ENCODE measurements around the gene CTXND2. TPM values are rescaled to one million over a fixed set of nuclear protein-coding genes. Genes with fewer than 3 reads are reported as not detected.
"Not testable (repeated sequence)": the region's sequence is repeated elsewhere in the genome, so short reads cannot be mapped to it uniquely, and the experiment has no call there.

Gene CTXND2
- total RNA-seq, result not detected
- polyA plus RNA-seq (2013, experiment 1 of 2), result not detected
- not detected for polyA plus RNA-seq (2013, experiment 2 of 2)
- total RNA-seq, result 0 to 0.07 (median 0) reads per million in 172 experiments

- H3K27me3 Mint-ChIP-seq, result no peaks in the 10 kb centered on the region
- ATAC-seq (ENCODE audit: poor library complexity) (no peak), DNase-seq (no peak)
- peaks cover 29% of the 10 kb centered on the region for H3K4me1 Mint-ChIP-seq (ENCODE audit: low read depth)
- peaks cover 10% of the 10 kb centered on the region for H3K4me1 ChIP-seq (ENCODE audit: insufficient read depth, low read length)
- H3K36me3 Mint-ChIP-seq (ENCODE audit: low read depth), result no peaks in the 10 kb centered on the region
- TF ChIP-seq CTCF (IDR thresholded peaks at IDR 0.05), result no peak
- H3K27ac Mint-ChIP-seq, result no peak within 1 kb of the TSS
- no peaks in the 10 kb centered on the region for H3K9me3 Mint-ChIP-seq
- no peak within 1 kb of the TSS for H3K4me3 Mint-ChIP-seq
- CTCF ChIA-PET, result no interaction called here
- no peaks in the 10 kb centered on the region for H3K9me3 ChIP-seq (ENCODE audit: control insufficient read depth in 1 of 2, insufficient read depth in 1 of 2, low read length in 2 of 2)
- no peak within 1 kb of the TSS for H3K27ac ChIP-seq (ENCODE audit: low read depth in 1 of 2, low read length in 2 of 2)
- H3K27me3 ChIP-seq (ENCODE audit: control insufficient read depth in 1 of 2, insufficient read depth in 2 of 2, low read length in 2 of 2), result no peaks in the 10 kb centered on the region
- intact Hi-C loops (cut with DNase I, micrococcal nuclease), result loop anchor here in 1 of 2 experiments (5.0 kb wide), 1 partner anchor 40 kb away; no protein-coding TSS in a partner anchor
- H3K4me3 ChIP-seq (ENCODE audit: low read length), result no peak within 1 kb of the TSS
- H3K36me3 ChIP-seq (ENCODE audit: insufficient read depth, low read length), result no peaks in the 10 kb centered on the region
- POLR2A ChIA-PET, result no interaction called here
Observed at GRCh38 chr1:150887018-150887417, at the start of gene CTXND2. TSS of gene CTXND2 (plus strand) at chr1:150887136. CDS start at chr1:150912315, 25,179 bp downstream.

- CTCF ChIA-PET; H3K4me1 ChIP-seq (ENCODE audit: insufficient read depth, low read length); H3K27me3 ChIP-seq (ENCODE audit: control insufficient read depth in 1 of 2, insufficient read depth in 2 of 2, low read length in 2 of 2); H3K4me3 ChIP-seq (ENCODE audit: low read length); H3K9me3 ChIP-seq (ENCODE audit: control insufficient read depth in 1 of 2, insufficient read depth in 1 of 2, low read length in 2 of 2); ATAC-seq (ENCODE audit: poor library complexity); H3K27ac Mint-ChIP-seq; POLR2A ChIA-PET; H3K27ac ChIP-seq (ENCODE audit: low read depth in 1 of 2, low read length in 2 of 2); H3K9me3 Mint-ChIP-seq; DNase-seq; H3K27me3 Mint-ChIP-seq; H3K4me3 Mint-ChIP-seq: not testable (repeated sequence)
- peaks cover 40% of the 10 kb centered on the region for H3K36me3 ChIP-seq (ENCODE audit: insufficient read depth, low read length)
- Mint-ChIP-seq H3K4me1 (ENCODE audit: low read depth) (peaks cover 29% of the 10 kb centered on the region), H3K36me3 (ENCODE audit: low read depth) (peaks cover 76% of the 10 kb centered on the region)
- intact Hi-C loops (cut with DNase I, micrococcal nuclease), result loop anchor here in 1 of 2 experiments (5.0 kb wide), 2 partner anchors 36 to 81 kb away; partner anchors contain the start of gene ARNT
Observed at GRCh38 chr1:150840850-150841249, 46.1 kb upstream of the CTXND2 start.

GRCh38 chr1:150841626-150842025 lies 45.3 kb upstream of the CTXND2 start:
- Histone ChIP-seq H3K4me3 (ENCODE audit: low read length) (no peak overlapping the region), H3K4me1 (ENCODE audit: insufficient read depth, low read length) (peaks cover 8% of the 10 kb centered on the region), H3K9me3 (ENCODE audit: control insufficient read depth in 1 of 2, insufficient read depth in 1 of 2, low read length in 2 of 2) (no peaks in the 10 kb centered on the region), H3K36me3 (ENCODE audit: insufficient read depth, low read length) (peaks cover 34% of the 10 kb centered on the region), H3K27ac (ENCODE audit: low read depth in 1 of 2, low read length in 2 of 2) (no peak overlapping the region), H3K27me3 (ENCODE audit: control insufficient read depth in 1 of 2, insufficient read depth in 2 of 2, low read length in 2 of 2) (no peaks in the 10 kb centered on the region)
- ATAC-seq (ENCODE audit: poor library complexity) (peak; percentile 87), DNase-seq (peak in 3 of 14 experiments; percentile 53 to 62 (median 56))
- ChIA-PET CTCF (no interaction called here), POLR2A (no interaction called here)
- intact Hi-C loops (cut with DNase I, micrococcal nuclease), result loop anchor here in 1 of 2 experiments (5.0 kb wide), 2 partner anchors 36 to 81 kb away; partner anchors contain the start of gene ARNT
- H3K27me3 Mint-ChIP-seq, result no peaks in the 10 kb centered on the region
- H3K4me3 Mint-ChIP-seq, result no peak overlapping the region
- peak overlapping the region; percentile 77 for H3K27ac Mint-ChIP-seq
- peaks cover 29% of the 10 kb centered on the region for H3K4me1 Mint-ChIP-seq (ENCODE audit: low read depth)
- no peak for TF ChIP-seq CTCF (IDR thresholded peaks at IDR 0.05)
- H3K36me3 Mint-ChIP-seq (ENCODE audit: low read depth), result peaks cover 76% of the 10 kb centered on the region
- H3K9me3 Mint-ChIP-seq, result no peaks in the 10 kb centered on the region

- intact Hi-C loops (cut with DNase I, micrococcal nuclease), result loop anchor here in 1 of 2 experiments (5.0 kb wide), 2 partner anchors 35 to 80 kb away; partner anchors contain the start of gene ARNT
- Mint-ChIP-seq H3K27ac (peak overlapping the region; percentile 77), H3K9me3 (no peaks in the 10 kb centered on the region), H3K36me3 (ENCODE audit: low read depth) (peaks cover 73% of the 10 kb centered on the region), H3K27me3 (no peaks in the 10 kb centered on the region), H3K4me1 (ENCODE audit: low read depth) (peaks cover 29% of the 10 kb centered on the region), H3K4me3 (no peak overlapping the region)
- Histone ChIP-seq H3K9me3 (ENCODE audit: control insufficient read depth in 1 of 2, insufficient read depth in 1 of 2, low read length in 2 of 2) (no peaks in the 10 kb centered on the region), H3K36me3 (ENCODE audit: insufficient read depth, low read length) (peaks cover 29% of the 10 kb centered on the region), H3K4me1 (ENCODE audit: insufficient read depth, low read length) (peaks cover 8% of the 10 kb centered on the region), H3K4me3 (ENCODE audit: low read length) (no peak overlapping the region), H3K27ac (ENCODE audit: low read depth in 1 of 2, low read length in 2 of 2) (no peak overlapping the region), H3K27me3 (ENCODE audit: control insufficient read depth in 1 of 2, insufficient read depth in 2 of 2, low read length in 2 of 2) (no peaks in the 10 kb centered on the region)
- DNase-seq (no peak), ATAC-seq (ENCODE audit: poor library complexity) (no peak)
- CTCF ChIA-PET, result no interaction called here
- POLR2A ChIA-PET, result no interaction called here
- TF ChIP-seq CTCF (IDR thresholded peaks at IDR 0.05), result no peak
Observed at GRCh38 chr1:150842343-150842742, 44.6 kb upstream of the CTXND2 start.
